ENCODE data around the gene C10orf71. TPM values are rescaled to one million over a fixed set of nuclear protein-coding genes. Genes with fewer than 3 reads are reported as not detected.

The C10orf71 gene
- total RNA-seq, 1 donor from 2014 or later: not detected

DNA sequence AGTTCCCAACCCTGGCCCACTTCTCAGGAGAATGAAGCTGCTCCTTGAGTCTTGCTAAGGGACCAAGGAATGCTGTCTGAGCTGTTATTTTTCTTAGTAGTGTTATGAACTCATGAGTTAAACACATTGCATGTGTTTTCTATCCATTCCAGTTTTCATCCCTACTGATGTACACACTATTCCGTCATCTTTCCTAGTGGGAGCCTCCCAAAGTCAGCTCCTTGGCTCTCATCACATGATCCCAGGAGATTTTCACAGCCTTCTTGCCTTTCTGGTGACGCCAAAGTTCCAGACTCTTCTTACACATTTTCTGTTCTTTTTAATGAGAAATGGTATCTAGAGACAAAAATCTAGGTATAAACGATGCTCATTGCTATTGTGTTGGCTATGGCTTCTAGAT is 8.4 kb upstream of the C10orf71 start:
- peaks cover 19% of the 10 kb centered on the region for H3K27me3 Mint-ChIP-seq (ENCODE audit: low read depth, unreplicated experiment)

GRCh38 chr10:49292565-49293207 is 6.3 kb upstream of the C10orf71 start:
- TF ChIP-seq, protein P1, sequence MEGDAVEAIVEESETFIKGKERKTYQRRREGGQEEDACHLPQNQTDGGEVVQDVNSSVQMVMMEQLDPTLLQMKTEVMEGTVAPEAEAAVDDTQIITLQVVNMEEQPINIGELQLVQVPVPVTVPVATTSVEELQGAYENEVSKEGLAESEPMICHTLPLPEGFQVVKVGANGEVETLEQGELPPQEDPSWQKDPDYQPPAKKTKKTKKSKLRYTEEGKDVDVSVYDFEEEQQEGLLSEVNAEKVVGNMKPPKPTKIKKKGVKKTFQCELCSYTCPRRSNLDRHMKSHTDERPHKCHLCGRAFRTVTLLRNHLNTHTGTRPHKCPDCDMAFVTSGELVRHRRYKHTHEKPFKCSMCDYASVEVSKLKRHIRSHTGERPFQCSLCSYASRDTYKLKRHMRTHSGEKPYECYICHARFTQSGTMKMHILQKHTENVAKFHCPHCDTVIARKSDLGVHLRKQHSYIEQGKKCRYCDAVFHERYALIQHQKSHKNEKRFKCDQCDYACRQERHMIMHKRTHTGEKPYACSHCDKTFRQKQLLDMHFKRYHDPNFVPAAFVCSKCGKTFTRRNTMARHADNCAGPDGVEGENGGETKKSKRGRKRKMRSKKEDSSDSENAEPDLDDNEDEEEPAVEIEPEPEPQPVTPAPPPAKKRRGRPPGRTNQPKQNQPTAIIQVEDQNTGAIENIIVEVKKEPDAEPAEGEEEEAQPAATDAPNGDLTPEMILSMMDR (IDR thresholded peaks at IDR 0.05; ENCODE audit: insufficient read depth, low read depth, low read length): no peak
- Histone ChIP-seq H2AFZ (ENCODE audit: low read depth, low read length) (no peak overlapping the region), H3K9me3 (ENCODE audit: insufficient read depth, low read depth, low read length) (peaks cover 2% of the 10 kb centered on the region), H3K4me3 (ENCODE audit: insufficient read depth, low read depth, low read length) (no peak overlapping the region), H3K27ac (ENCODE audit: low read depth, low read length) (no peak overlapping the region), H3K36me3 (ENCODE audit: insufficient read depth, low read length) (no peaks in the 10 kb centered on the region), H3K79me2 (ENCODE audit: insufficient read depth, low read length) (no peaks in the 10 kb centered on the region), H4K20me1 (ENCODE audit: insufficient read depth, low read length) (no peaks in the 10 kb centered on the region), H3K4me2 (ENCODE audit: low read length) (no peak overlapping the region), H3K9ac (ENCODE audit: low read length) (no peak overlapping the region), H3K4me1 (ENCODE audit: insufficient read depth, low read length) (no peaks in the 10 kb centered on the region), H3K27me3 (ENCODE audit: insufficient read depth, low read length) (peaks cover 9% of the 10 kb centered on the region)
- FAIRE-seq: no peak
- Mint-ChIP-seq H3K4me1 (ENCODE audit: low read depth, unreplicated experiment) (no peaks in the 10 kb centered on the region), H3K36me3 (ENCODE audit: low read depth, unreplicated experiment) (no peaks in the 10 kb centered on the region), H3K4me3 (ENCODE audit: unreplicated experiment) (no peak overlapping the region), H3K27me3 (ENCODE audit: low read depth, unreplicated experiment) (peaks cover 16% of the 10 kb centered on the region), H3K27ac (ENCODE audit: unreplicated experiment) (no peak overlapping the region), H3K9me3 (ENCODE audit: unreplicated experiment) (peaks cover 3% of the 10 kb centered on the region)
- DNase-seq (ENCODE audit: low read depth): no peak

More for the DNA sequence above, 8.4 kb upstream of the C10orf71 start:
- no peak for DNase-seq (ENCODE audit: low read depth)
- Mint-ChIP-seq H3K4me1 (ENCODE audit: low read depth, unreplicated experiment) (no peaks in the 10 kb centered on the region), H3K27ac (ENCODE audit: unreplicated experiment) (no peak overlapping the region), H3K36me3 (ENCODE audit: low read depth, unreplicated experiment) (no peaks in the 10 kb centered on the region), H3K9me3 (ENCODE audit: unreplicated experiment) (peaks cover 3% of the 10 kb centered on the region), H3K4me3 (ENCODE audit: unreplicated experiment) (no peak overlapping the region)
- no peak overlapping the region for H3K9ac ChIP-seq (ENCODE audit: low read length)
- no peak overlapping the region for H3K27ac ChIP-seq (ENCODE audit: low read depth, low read length)
- peaks cover 2% of the 10 kb centered on the region for H3K9me3 ChIP-seq (ENCODE audit: insufficient read depth, low read depth, low read length)
- H4K20me1 ChIP-seq (ENCODE audit: insufficient read depth, low read length): no peaks in the 10 kb centered on the region
- no peak overlapping the region for H3K4me2 ChIP-seq (ENCODE audit: low read length)
- no peak overlapping the region for H3K4me3 ChIP-seq (ENCODE audit: insufficient read depth, low read depth, low read length)
- no peak for FAIRE-seq
- no peak overlapping the region for H2AFZ ChIP-seq (ENCODE audit: low read depth, low read length)
- no peaks in the 10 kb centered on the region for H3K36me3 ChIP-seq (ENCODE audit: insufficient read depth, low read length)
- H3K27me3 ChIP-seq (ENCODE audit: insufficient read depth, low read length): peaks cover 5% of the 10 kb centered on the region
- TF ChIP-seq EZH2 (IDR thresholded peaks at IDR 0.05; ENCODE audit: insufficient read depth, low read length): no peak
- TF ChIP-seq, protein P1 (IDR thresholded peaks at IDR 0.05; ENCODE audit: insufficient read depth, low read depth, low read length): no peak
- no peaks in the 10 kb centered on the region for H3K79me2 ChIP-seq (ENCODE audit: insufficient read depth, low read length)
- H3K4me1 ChIP-seq (ENCODE audit: insufficient read depth, low read length): no peaks in the 10 kb centered on the region

DNA sequence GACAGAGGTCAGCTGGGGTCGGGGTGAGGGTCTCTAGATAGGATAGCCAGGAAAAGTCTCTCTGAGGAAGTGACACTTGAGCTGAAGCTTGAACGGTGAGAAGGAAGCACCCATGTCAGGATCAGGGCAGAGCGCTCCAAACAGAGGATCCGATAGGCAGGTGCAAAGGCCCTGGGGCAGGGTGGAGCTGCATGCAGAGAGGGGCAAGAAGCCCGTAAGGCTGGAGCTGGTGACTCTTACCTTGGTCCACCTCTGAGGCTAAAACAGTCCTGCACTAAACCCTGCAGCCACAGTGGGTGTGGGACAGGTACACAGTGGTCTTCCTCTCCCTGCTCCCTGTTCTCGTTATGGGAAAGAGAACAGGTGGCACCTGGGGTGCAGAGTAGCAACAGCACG is 5.8 kb upstream of the C10orf71 start:
- DNase-seq (ENCODE audit: low read depth) (no peak), FAIRE-seq (no peak)
- H3K4me3 ChIP-seq (ENCODE audit: insufficient read depth, low read depth, low read length): no peak overlapping the region
- peaks cover 16% of the 10 kb centered on the region for H3K27me3 Mint-ChIP-seq (ENCODE audit: low read depth, unreplicated experiment)
- H3K36me3 ChIP-seq (ENCODE audit: insufficient read depth, low read length): no peaks in the 10 kb centered on the region
- no peak overlapping the region for H3K4me3 Mint-ChIP-seq (ENCODE audit: unreplicated experiment)
- no peak overlapping the region for H3K27ac ChIP-seq (ENCODE audit: low read depth, low read length)
- no peaks in the 10 kb centered on the region for H3K4me1 Mint-ChIP-seq (ENCODE audit: low read depth, unreplicated experiment)
- H3K27ac Mint-ChIP-seq (ENCODE audit: unreplicated experiment): no peak overlapping the region
- no peak overlapping the region for H3K4me2 ChIP-seq (ENCODE audit: low read length)
- no peak for TF ChIP-seq EZH2 (IDR thresholded peaks at IDR 0.05; ENCODE audit: insufficient read depth, low read length)
- TF ChIP-seq, protein P1 (IDR thresholded peaks at IDR 0.05; ENCODE audit: insufficient read depth, low read depth, low read length): no peak
- no peaks in the 10 kb centered on the region for H3K36me3 Mint-ChIP-seq (ENCODE audit: low read depth, unreplicated experiment)
- H3K79me2 ChIP-seq (ENCODE audit: insufficient read depth, low read length): no peaks in the 10 kb centered on the region
- no peaks in the 10 kb centered on the region for H4K20me1 ChIP-seq (ENCODE audit: insufficient read depth, low read length)
- peaks cover 3% of the 10 kb centered on the region for H3K9me3 Mint-ChIP-seq (ENCODE audit: unreplicated experiment)
- H3K27me3 ChIP-seq (ENCODE audit: insufficient read depth, low read length): peaks cover 11% of the 10 kb centered on the region
- no peak overlapping the region for H2AFZ ChIP-seq (ENCODE audit: low read depth, low read length)
- H3K4me1 ChIP-seq (ENCODE audit: insufficient read depth, low read length): no peaks in the 10 kb centered on the region
- no peak overlapping the region for H3K9ac ChIP-seq (ENCODE audit: low read length)
- H3K9me3 ChIP-seq (ENCODE audit: insufficient read depth, low read depth, low read length): peaks cover 2% of the 10 kb centered on the region

All from astrocyte (in vitro differentiated cells and primary cell).